Cardiac ventricle fibroblast (primary cell): ENCODE measurements around the gene MS4A7. TPM values are rescaled to one million over a fixed set of nuclear protein-coding genes. Genes with fewer than 3 reads are reported as not detected.

Source experiments
- total RNA-seq: library from RNA; depleted of rRNA; stranded (reverse); fragments of >200 nt; gene quantifications from 2 replicates; pipeline ENCODE4 v1.2.3, GENCODE V29; 2015

The MS4A7 gene, protein sequence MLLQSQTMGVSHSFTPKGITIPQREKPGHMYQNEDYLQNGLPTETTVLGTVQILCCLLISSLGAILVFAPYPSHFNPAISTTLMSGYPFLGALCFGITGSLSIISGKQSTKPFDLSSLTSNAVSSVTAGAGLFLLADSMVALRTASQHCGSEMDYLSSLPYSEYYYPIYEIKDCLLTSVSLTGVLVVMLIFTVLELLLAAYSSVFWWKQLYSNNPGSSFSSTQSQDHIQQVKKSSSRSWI
- not detected in 2 replicates for total RNA-seq

DNA sequence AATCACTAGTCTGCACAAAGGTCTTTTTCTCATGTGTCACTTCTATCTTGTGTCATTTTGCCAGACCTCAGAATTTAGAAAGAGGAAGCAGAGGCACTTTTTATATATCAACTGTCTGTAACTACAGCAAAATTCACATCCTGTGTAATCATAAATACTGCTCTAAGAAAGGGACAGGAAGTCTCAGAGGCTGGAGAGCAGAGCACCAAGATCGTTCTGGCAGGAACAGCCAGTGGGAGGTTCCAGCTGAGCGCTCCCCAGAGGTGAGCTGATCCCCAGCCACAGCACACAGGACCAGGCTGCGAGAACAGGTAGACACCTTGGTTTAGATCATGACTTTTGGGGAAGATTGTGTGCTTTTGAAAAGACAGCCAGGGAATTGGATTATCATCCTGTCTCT lies at the start of gene MS4A7:
MS4A7 (plus strand) TSS at position 179 of the 400 bp plus-strand sequence. CDS start 4,610 bp downstream, outside the sequence.

DNA sequence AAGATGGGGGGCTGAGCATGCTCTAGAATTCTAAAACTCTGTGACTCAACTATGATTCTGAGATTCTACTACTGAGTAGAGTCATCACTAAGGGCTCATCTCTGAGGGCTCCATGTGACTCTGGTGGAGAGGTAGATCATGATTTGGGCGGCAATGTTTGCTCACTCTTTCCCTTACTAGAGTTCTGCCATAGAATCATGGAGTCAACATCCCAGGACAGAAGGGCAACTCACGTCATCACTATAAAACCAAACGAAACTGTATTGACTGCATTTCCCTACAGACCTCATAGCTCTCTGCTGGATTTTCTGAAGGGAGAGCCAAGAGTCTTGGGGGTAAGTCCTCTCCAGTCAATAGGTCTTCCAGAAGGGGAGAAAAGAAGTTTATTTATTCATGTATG lies 18.1 kb downstream of the MS4A7 start, which contains the start of gene MS4A14:
MS4A14 (plus strand) TSS at position 78 of the 400 bp plus-strand sequence; CDS start at position 198, 120 bp downstream.

DNA sequence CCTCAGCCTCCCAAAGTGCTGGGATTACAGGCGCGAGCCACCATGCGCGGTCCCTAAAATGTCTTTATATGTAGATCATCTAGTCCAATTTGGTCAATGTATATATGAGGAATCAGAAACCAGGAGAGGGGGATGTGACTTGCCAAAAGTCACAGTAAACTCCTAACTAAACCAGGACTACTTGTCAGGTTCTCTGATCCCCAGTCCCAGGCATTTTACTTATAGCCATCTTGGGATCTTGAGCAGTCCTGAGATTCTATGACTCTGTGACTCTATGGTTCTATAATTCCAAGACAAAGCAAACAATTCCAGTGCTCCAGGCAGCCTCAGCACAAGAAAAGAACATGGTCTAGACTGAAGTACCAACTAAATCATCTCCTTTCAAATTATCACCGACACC lies 50.9 kb downstream of the MS4A7 start, which contains the start of gene MS4A5:
MS4A5 (plus strand) TSS at position 301 of the 400 bp plus-strand sequence. CDS start 103 bp downstream, outside the sequence.

Other genes with a start within 250 kb of the MS4A7 start
- not detected in 2 replicates for gene MS4A6A, start 195.4 kb upstream of the MS4A7 start, total RNA-seq
- not detected in 2 replicates for gene MS4A4E, start 135.4 kb upstream of the MS4A7 start, total RNA-seq
- gene MS4A4A, start 97.9 kb upstream of the MS4A7 start, total RNA-seq: not detected in 2 replicates
- not detected in 2 replicates for gene MS4A6E, start 51.3 kb upstream of the MS4A7 start, total RNA-seq
- gene MS4A14, start 17.9 kb downstream of the MS4A7 start, total RNA-seq: not detected in 2 replicates
- not detected in 2 replicates for gene MS4A5, start 51.0 kb downstream of the MS4A7 start, total RNA-seq
- not detected in 2 replicates for gene MS4A1, start 77.3 kb downstream of the MS4A7 start, total RNA-seq
- not detected in 2 replicates for gene MS4A12, start 114.2 kb downstream of the MS4A7 start, total RNA-seq
- gene MS4A13, start 136.9 kb downstream of the MS4A7 start, total RNA-seq: not detected in 2 replicates